B cell (primary cell): ENCODE measurements around the gene TBX4. TPM values are rescaled to one million over a fixed set of nuclear protein-coding genes. Genes with fewer than 3 reads are reported as not detected.

ENCODE experiments used
- ATAC-seq: fragments of 200-7000 bp; cut with Tn5 transposase; one replicate; pipeline ENCODE4 v1.10.0; 2021; ENCODE audit warnings: low read depth, mild to moderate bottlenecking, moderate number of reproducible peaks, moderate library complexity
- CTCF ChIA-PET: fragments of 350-600 bp; sonication (Branson Sonifier 250); formaldehyde crosslinking; loops from one replicate; lab custom pipeline; 2021; ENCODE audit warnings: antibody characterized with exemption, inconsistent platforms; lab: Charles Lee
- POLR2A ChIA-PET: fragments of 350-600 bp; sonication (Branson Sonifier 250); formaldehyde crosslinking; loops from one replicate; lab custom pipeline; 2021; ENCODE audit warnings: antibody characterized with exemption; lab: Charles Lee
- DNase-seq: peaks from one replicate; pipeline ENCODE4 v3.0.0; 2013
- H2AFZ ChIP-seq: 2 replicates; pipeline ENCODE4 v1.6.1; 2012; ENCODE audit warnings: mild to moderate bottlenecking, low read depth, low read length; ENCODE audit not compliant: insufficient read depth, poor library complexity, severe bottlenecking
- H3K27ac ChIP-seq, 2 donors: 1 replicate in 1 of 2; 2 replicates in 1 of 2; pipeline ENCODE4 v1.5.1; 2012 to 2013; ENCODE audit warnings: low read length in 2 of 2, mild to moderate bottlenecking in 2 of 2, moderate library complexity in 1 of 2
- H3K27me3 ChIP-seq, 4 experiments: fragments of 200-600 bp in 1 of 4; sonication (generic) in 1 of 4; replicated peaks in 1 of 4; 1 replicate in 2 of 4; 2 replicates in 2 of 4; pipeline versions ENCODE4 v1.6.1 to v1.7.0; 2013 to 2016; ENCODE audit warnings: low read length in 3 of 4, mild to moderate bottlenecking in 2 of 4, mixed read lengths in 1 of 4, moderate library complexity in 1 of 4; ENCODE audit not compliant: insufficient read depth in 4 of 4, control insufficient read depth in 3 of 4; ENCODE audit errors: control extremely low read depth in 1 of 4
- H3K36me3 ChIP-seq, 2 experiments: replicated peaks in 1 of 2; 1 replicate in 1 of 2; 2 replicates in 1 of 2; pipeline versions ENCODE4 v1.6.1 to v1.7.1; 2013; ENCODE audit warnings: low read length in 1 of 2; ENCODE audit not compliant: insufficient read depth in 2 of 2, control insufficient read depth in 1 of 2; ENCODE audit errors: control extremely low read depth in 1 of 2, extremely low read depth in 1 of 2
- H3K4me1 ChIP-seq, 2 donors: fragments of 200-600 bp in 1 of 2; sonication (generic) in 1 of 2; 1 replicate in 1 of 2; 2 replicates in 1 of 2; pipeline versions ENCODE4 v1.5.1 to v1.6.1; 2013 to 2017; ENCODE audit warnings: low read length in 2 of 2; ENCODE audit not compliant: control insufficient read depth in 2 of 2, insufficient read depth in 2 of 2
- H3K4me2 ChIP-seq: replicated peaks from 2 replicates; pipeline ENCODE3; 2012; ENCODE audit warnings: mild to moderate bottlenecking, low read depth, low read length; ENCODE audit not compliant: poor library complexity, severe bottlenecking
- H3K4me3 ChIP-seq, 5 experiments: fragments of 200-600 bp in 1 of 5; sonication (generic) in 1 of 5; 1 replicate in 3 of 5; 2 replicates in 2 of 5; pipeline versions ENCODE4 v1.5.1 to v1.7.0; 2011 to 2016; ENCODE audit warnings: low read length in 4 of 5, mild to moderate bottlenecking in 4 of 5, low read depth in 2 of 5, control low read depth in 1 of 5, moderate library complexity in 1 of 5; ENCODE audit not compliant: insufficient read depth in 1 of 5; ENCODE audit errors: control extremely low read depth in 1 of 5, extremely low read depth in 1 of 5
- H3K79me2 ChIP-seq: fragments of 200-600 bp; sonication (generic); one replicate; pipeline ENCODE4 v1.6.0; 2016; ENCODE audit warnings: low read length; ENCODE audit not compliant: control insufficient read depth, insufficient read depth
- H3K9ac ChIP-seq: fragments of 200-600 bp; sonication (generic); 2 replicates; pipeline ENCODE4 v1.6.1; 2017; ENCODE audit warnings: mild to moderate bottlenecking, low read length, moderate library complexity
- H3K9me3 ChIP-seq, 3 donors: one replicate each; pipeline versions ENCODE4 v1.6.1 to v1.7.1; 2013; ENCODE audit warnings: low read length in 2 of 3; ENCODE audit not compliant: control insufficient read depth in 2 of 3, insufficient read depth in 1 of 3; ENCODE audit errors: control extremely low read depth in 1 of 3
- H4K20me1 ChIP-seq: 2 replicates; pipeline ENCODE4 v1.6.0; 2012; ENCODE audit warnings: mild to moderate bottlenecking, low read length; ENCODE audit not compliant: insufficient read depth, control insufficient read depth, poor library complexity, severe bottlenecking
- H3K27ac Mint-ChIP-seq: one replicate; pipeline ENCODE4 v1.8.0; 2021; ENCODE audit warnings: mixed read lengths
- H3K27me3 Mint-ChIP-seq: one replicate; pipeline ENCODE4 v1.8.0; 2021; ENCODE audit warnings: mixed read lengths
- H3K4me1 Mint-ChIP-seq: one replicate; pipeline ENCODE4 v1.8.0; 2021; ENCODE audit warnings: mixed read lengths
- H3K4me3 Mint-ChIP-seq: one replicate; pipeline ENCODE4 v1.8.0; 2021; ENCODE audit warnings: mixed read lengths
- H3K9me3 Mint-ChIP-seq: one replicate; pipeline ENCODE4 v1.8.0; 2022; ENCODE audit warnings: mixed read lengths; ENCODE audit not compliant: insufficient read depth
- CTCF ChIP-seq: fragments of 200-600 bp; IDR thresholded peaks from one replicate; pipeline ENCODE4 v1.8.0; 2022; ENCODE audit warnings: antibody characterized with exemption, mild to moderate bottlenecking
- EZH2 ChIP-seq: IDR thresholded peaks from 2 replicates; pipeline ENCODE4 v1.6.1; 2012; ENCODE audit warnings: borderline replicate concordance, low read depth, mild to moderate bottlenecking, moderate library complexity, low read length; ENCODE audit not compliant: insufficient read depth, poor library complexity, severe bottlenecking
- WGBS: methylation state at CpG from one replicate; pipeline ENCODE4 v1.1.5; 2013; ENCODE audit warnings: missing lambda C conversion rate; ENCODE audit not compliant: insufficient coverage; 5-methylcytosine and 5-hydroxymethylcytosine counted together
- intact Hi-C: fragments of 100-400 bp; cut with micrococcal nuclease; formaldehyde crosslinking; loops from one replicate; pipeline ENCODE4 v1.10.0; 2022
- polyA plus RNA-seq: library from polyadenylated mRNA; depleted of rRNA; stranded (reverse); fragments of >200 nt; gene quantifications from 2 replicates; pipeline ENCODE4 v1.2.3, GENCODE V29; 2012
- total RNA-seq, 2 donors: library from RNA; stranded (reverse); fragments of 120-200 nt in 1 of 2; gene quantifications; 1 replicate in 1 of 2; 2 replicates in 1 of 2; pipeline versions ENCODE4 v1.2.3 to v1.2.4, GENCODE V29; 2013 to 2022

Gene TBX4
- total and polyA plus RNA-seq, 2 donors (not counting 1 experiment from before 2014, with no cell fraction given), result not detected

DNA sequence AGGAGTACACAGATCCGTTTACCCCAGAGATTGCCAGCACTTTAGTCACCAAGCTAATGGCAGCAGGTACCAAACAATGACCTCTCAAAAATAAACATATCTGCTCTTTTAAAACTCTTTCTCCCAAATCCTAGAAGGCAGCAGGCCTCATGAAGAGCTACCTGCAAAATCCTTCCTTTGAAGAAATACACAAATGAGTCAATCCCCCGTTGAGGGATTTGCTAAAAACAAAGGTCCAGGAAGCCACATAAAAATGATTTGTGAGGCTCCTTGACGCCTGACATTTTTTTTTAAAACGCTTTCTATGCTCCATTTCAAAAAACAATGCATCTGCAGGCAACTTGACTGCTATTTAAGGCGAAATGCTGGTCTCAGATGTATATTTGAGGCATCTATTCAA, 80.6 kb downstream of the TBX4 start:
- H3K27ac Mint-ChIP-seq, result no peak overlapping the region
- Histone ChIP-seq H4K20me1 (no peaks in the 10 kb centered on the region), H3K27ac (no peak overlapping the region), H3K9ac (no peak overlapping the region), H3K4me1 (no peaks in the 10 kb centered on the region), H3K27me3 (no peaks in the 10 kb centered on the region), H3K4me3 (no peak overlapping the region), H3K4me2 (no peak overlapping the region), H3K36me3 (no peaks in the 10 kb centered on the region), H3K9me3 (no peaks in the 10 kb centered on the region), H2AFZ (no peak overlapping the region), H3K79me2 (no peaks in the 10 kb centered on the region)
- ChIA-PET CTCF (no interaction called here), POLR2A (interaction anchor here (0.7 kb wide), 1 partner anchor 636 kb away, joined by 3 read pairs; no protein-coding TSS in a partner anchor)
- intact Hi-C loops, result no loop called here
- H3K9me3 Mint-ChIP-seq, result no peaks in the 10 kb centered on the region
- peaks cover 3% of the 10 kb centered on the region for H3K4me1 Mint-ChIP-seq
- DNase-seq (no peak), ATAC-seq (no peak)
- 33% methylated on average over 2 of the region's 5 CpGs for WGBS
- H3K27me3 Mint-ChIP-seq, result peaks cover 6% of the 10 kb centered on the region
- H3K4me3 Mint-ChIP-seq, result no peak overlapping the region
- TF ChIP-seq EZH2, result no peak
- TF ChIP-seq CTCF, result no peak

DNA sequence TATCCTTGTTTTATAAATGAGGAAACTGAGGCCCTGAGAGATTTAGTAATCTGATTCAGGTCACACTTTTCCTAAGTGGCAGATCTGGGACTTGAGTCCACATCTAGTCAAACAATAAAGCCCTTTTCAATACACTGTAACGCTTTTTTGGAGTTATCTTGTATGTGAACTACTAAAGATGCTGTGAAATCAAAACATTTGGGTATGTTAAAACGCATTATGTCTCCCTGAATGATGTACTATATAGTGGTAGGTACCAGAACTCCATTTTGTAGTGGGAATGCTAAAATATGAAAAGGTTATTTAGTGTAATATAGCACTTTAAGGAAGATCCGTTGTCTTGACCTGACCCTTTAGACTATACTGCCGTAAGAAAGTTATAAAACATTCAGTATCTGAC, 81.6 kb downstream of the TBX4 start:
- Histone ChIP-seq H3K4me1 (no peaks in the 10 kb centered on the region), H3K4me2 (no peak overlapping the region), H3K27ac (no peak overlapping the region), H3K9ac (no peak overlapping the region), H4K20me1 (no peaks in the 10 kb centered on the region), H3K27me3 (no peaks in the 10 kb centered on the region), H2AFZ (no peak overlapping the region), H3K36me3 (no peaks in the 10 kb centered on the region), H3K79me2 (no peaks in the 10 kb centered on the region), H3K9me3 (no peaks in the 10 kb centered on the region), H3K4me3 (no peak overlapping the region)
- Mint-ChIP-seq H3K27ac (no peak overlapping the region), H3K4me1 (peaks cover 3% of the 10 kb centered on the region), H3K27me3 (peaks cover 6% of the 10 kb centered on the region), H3K9me3 (no peaks in the 10 kb centered on the region), H3K4me3 (no peak overlapping the region)
- POLR2A ChIA-PET, result interaction anchor here (0.6 kb wide), 1 partner anchor 809 kb away, joined by 3 read pairs; no protein-coding TSS in a partner anchor
- intact Hi-C loops, result no loop called here
- CTCF ChIA-PET, result no interaction called here
- DNase-seq (no peak), ATAC-seq (no peak)
- 80% methylated on average over 1 of the region's 4 CpGs for WGBS
- no peak for TF ChIP-seq CTCF
- no peak for TF ChIP-seq EZH2
